GM18520 (cell line): ENCODE data around the gene SLC7A6.

Source experiments
- ATAC-seq: cut with Tn5 transposase; IDR thresholded peaks from one replicate; pipeline ENCODE4 v1.9.1; 2021; ENCODE audit not compliant: unreplicated experiment

Gene SLC7A6

GRCh38 chr16:68264128-68265077 is at the start of gene SLC7A6:
Gene SLC7A6, plus strand, starts transcription at chr16:68264526. Its CDS starts 10,201 bp downstream, at chr16:68274727.
- peak; percentile 57 for ATAC-seq

- no peak for ATAC-seq
Measured at GRCh38 chr16:68214726-68215125, 49.6 kb upstream of the SLC7A6 start.

- no peak for ATAC-seq
Measured at GRCh38 chr16:68215302-68215701, 49.0 kb upstream of the SLC7A6 start.

- no peak for ATAC-seq
Measured at GRCh38 chr16:68216240-68216639, 48.1 kb upstream of the SLC7A6 start.

GRCh38 chr16:68217506-68217905 is 46.8 kb upstream of the SLC7A6 start:
- ATAC-seq, result no peak

GRCh38 chr16:68219725-68220351 is 44.5 kb upstream of the SLC7A6 start:
- ATAC-seq, result no peak

GRCh38 chr16:68223072-68223471 is 41.3 kb upstream of the SLC7A6 start:
- ATAC-seq, result no peak

- ATAC-seq, result no peak
Measured at GRCh38 chr16:68226116-68226515, 38.2 kb upstream of the SLC7A6 start.

GRCh38 chr16:68227183-68227793 is 37.0 kb upstream of the SLC7A6 start:
- no peak for ATAC-seq

- ATAC-seq, result no peak
Measured at GRCh38 chr16:68227850-68228553, 36.3 kb upstream of the SLC7A6 start.

- ATAC-seq, result no peak
Measured at GRCh38 chr16:68228652-68229051, 35.7 kb upstream of the SLC7A6 start.

- ATAC-seq, result no peak
Measured at GRCh38 chr16:68229431-68230175, 34.7 kb upstream of the SLC7A6 start.

- ATAC-seq, result no peak
Measured at GRCh38 chr16:68230176-68230571, 34.2 kb upstream of the SLC7A6 start.

GRCh38 chr16:68230956-68231355 is 33.4 kb upstream of the SLC7A6 start:
- no peak for ATAC-seq

- no peak for ATAC-seq
Measured at GRCh38 chr16:68231384-68232136, 32.8 kb upstream of the SLC7A6 start.

- no peak for ATAC-seq
Measured at GRCh38 chr16:68232335-68232734, 32.0 kb upstream of the SLC7A6 start.

GRCh38 chr16:68233085-68233834 is 31.1 kb upstream of the SLC7A6 start:
- no peak for ATAC-seq

GRCh38 chr16:68233835-68234187 is 30.5 kb upstream of the SLC7A6 start:
- no peak for ATAC-seq
